Immature natural killer cell (primary cell): ENCODE measurements around the gene LYPLA2. TPM values are rescaled to one million over a fixed set of nuclear protein-coding genes. Genes with fewer than 3 reads are reported as not detected.
A peak's percentile ranks its signal among the peaks of the same experiment; 100 is the strongest.

Experiments
- DNase-seq, 3 donors: peaks; one replicate each; pipeline ENCODE4 v3.0.0; 2022; ENCODE audit warnings: mixed read lengths in 1 of 3
- H3K27ac Mint-ChIP-seq, 6 donors: one replicate each; pipeline ENCODE4 v1.8.0; 2020; ENCODE audit warnings: mixed read lengths in 6 of 6, mild to moderate bottlenecking in 5 of 6, inconsistent platforms in 4 of 6, moderate library complexity in 3 of 6
- H3K27me3 Mint-ChIP-seq, 3 donors: one replicate each; pipeline ENCODE4 v1.8.0; 2020 to 2021; ENCODE audit warnings: low read depth in 3 of 3, mild to moderate bottlenecking in 3 of 3, mixed read lengths in 3 of 3, moderate library complexity in 3 of 3, inconsistent platforms in 1 of 3
- H3K36me3 Mint-ChIP-seq, 3 donors: one replicate each; pipeline ENCODE4 v1.8.0; 2020; ENCODE audit warnings: mixed read lengths in 3 of 3, inconsistent platforms in 2 of 3, mild to moderate bottlenecking in 2 of 3
- H3K4me1 Mint-ChIP-seq, 2 donors: one replicate each; pipeline ENCODE4 v1.8.0; 2020; ENCODE audit warnings: inconsistent platforms in 2 of 2, mild to moderate bottlenecking in 2 of 2, mixed read lengths in 2 of 2, moderate library complexity in 1 of 2
- H3K4me3 Mint-ChIP-seq, 5 donors: one replicate each; pipeline ENCODE4 v1.8.0; 2020; ENCODE audit warnings: mild to moderate bottlenecking in 5 of 5, mixed read lengths in 5 of 5, inconsistent platforms in 3 of 5, moderate library complexity in 3 of 5
- H3K9me3 Mint-ChIP-seq, 6 donors: one replicate each; pipeline ENCODE4 v1.8.0; 2020; ENCODE audit warnings: mild to moderate bottlenecking in 6 of 6, mixed read lengths in 6 of 6, inconsistent platforms in 4 of 6, moderate library complexity in 3 of 6
- polyA plus RNA-seq, 3 donors: library from polyadenylated mRNA; unstranded; fragments of 300-500 nt; fragmentation: Illumina TruSeq; gene quantifications; one replicate each; pipeline ENCODE4 v1.2.3, GENCODE V29; 2021

Gene LYPLA2
- 100 to 1,000 TPM in 2 of 3 donors, 10 to 100 TPM in 1; 91.9 to 142 (median 117) TPM for polyA plus RNA-seq

DNA sequence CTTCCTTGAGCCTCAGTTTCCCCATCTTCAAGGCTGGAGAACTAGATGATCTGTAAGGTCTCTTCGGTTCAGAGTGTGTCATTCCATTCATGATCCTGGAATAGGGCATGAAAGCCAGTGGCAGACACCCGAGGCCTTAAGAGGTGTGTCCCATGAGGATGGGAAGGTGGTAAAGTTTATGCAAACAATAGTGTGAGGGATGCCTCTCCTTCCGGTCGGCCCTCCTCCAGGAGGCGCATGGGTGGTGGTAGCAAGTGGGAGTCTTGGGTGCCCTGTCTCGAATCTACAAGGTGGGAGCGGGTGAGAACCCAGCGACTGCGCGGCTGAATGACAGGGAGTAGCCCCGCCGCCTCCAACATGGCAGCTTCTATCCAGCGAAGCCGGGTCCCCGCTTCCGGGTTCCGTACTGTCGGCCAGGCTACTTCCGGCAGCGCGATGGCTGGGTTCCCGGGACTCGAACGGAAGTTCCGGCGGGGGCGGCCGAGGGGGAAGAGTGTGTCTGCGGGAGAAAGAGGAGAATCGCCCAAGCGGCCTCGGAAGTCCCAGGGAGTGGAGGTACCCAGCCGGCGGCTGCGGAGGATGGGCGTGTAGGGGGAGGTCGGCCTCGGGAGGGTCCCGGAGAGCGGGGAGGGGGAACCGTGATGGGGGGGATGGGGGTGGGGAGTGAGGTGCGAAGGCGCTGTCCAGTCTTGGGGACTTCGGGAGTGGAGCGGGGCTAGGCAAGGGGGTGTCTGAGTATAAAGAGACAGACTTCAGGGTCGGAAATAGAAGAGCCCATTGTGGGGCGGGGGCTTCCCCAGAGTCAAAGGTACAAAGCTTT is at the start of gene LYPLA2:
Gene LYPLA2 (plus strand): TSS at position 450 of the 820 bp plus-strand sequence. CDS start 1,538 bp downstream, outside the sequence.
- Mint-ChIP-seq H3K4me3 (peak within 1 kb of the TSS; percentile 93 to 97 (median 95)), H3K27me3 (peaks cover 0 to 16% (median 3%) of the 10 kb centered on the region in 3 donors), H3K9me3 (no peaks in the 10 kb centered on the region), H3K4me1 (peaks cover 20 to 23% of the 10 kb centered on the region in 2 donors), H3K27ac (peak within 1 kb of the TSS; percentile 86 to 97 (median 96)), H3K36me3 (peaks cover 12 to 17% (median 14%) of the 10 kb centered on the region in 3 donors)
- DNase-seq, result peak; percentile 83 to 85 (median 84)

DNA sequence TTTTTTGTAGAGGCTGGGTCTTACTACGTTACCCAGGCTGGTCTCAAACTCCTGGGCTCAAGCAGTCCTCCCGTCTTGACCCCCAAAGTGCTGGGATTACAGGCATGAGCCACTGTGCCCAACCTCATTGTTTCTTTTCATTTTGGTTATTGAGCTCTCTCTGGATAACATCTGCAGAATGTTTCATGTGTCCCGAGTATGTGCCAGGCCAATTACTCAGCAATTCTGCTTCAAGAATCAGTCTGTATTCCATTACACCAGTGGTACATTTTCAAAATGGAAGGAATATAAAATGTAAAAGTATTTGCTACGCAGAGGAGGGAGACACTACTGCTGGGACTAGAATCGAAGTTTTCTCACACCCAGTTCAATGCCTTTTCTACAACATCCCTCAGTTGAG is 49.3 kb upstream of the LYPLA2 start:
- DNase-seq, result no peak
- no peaks in the 10 kb centered on the region for H3K36me3 Mint-ChIP-seq
- H3K9me3 Mint-ChIP-seq, result no peaks in the 10 kb centered on the region
- peaks cover 0 to 12% (median 2%) of the 10 kb centered on the region in 3 donors for H3K27me3 Mint-ChIP-seq
- H3K4me1 Mint-ChIP-seq, result peaks cover 29 to 37% of the 10 kb centered on the region in 2 donors
- H3K4me3 Mint-ChIP-seq, result peak overlapping the region; percentile 85 to 93 (median 88)
- peak overlapping the region in 3 of 6 donors; percentile 80 to 91 (median 88) for H3K27ac Mint-ChIP-seq

DNA sequence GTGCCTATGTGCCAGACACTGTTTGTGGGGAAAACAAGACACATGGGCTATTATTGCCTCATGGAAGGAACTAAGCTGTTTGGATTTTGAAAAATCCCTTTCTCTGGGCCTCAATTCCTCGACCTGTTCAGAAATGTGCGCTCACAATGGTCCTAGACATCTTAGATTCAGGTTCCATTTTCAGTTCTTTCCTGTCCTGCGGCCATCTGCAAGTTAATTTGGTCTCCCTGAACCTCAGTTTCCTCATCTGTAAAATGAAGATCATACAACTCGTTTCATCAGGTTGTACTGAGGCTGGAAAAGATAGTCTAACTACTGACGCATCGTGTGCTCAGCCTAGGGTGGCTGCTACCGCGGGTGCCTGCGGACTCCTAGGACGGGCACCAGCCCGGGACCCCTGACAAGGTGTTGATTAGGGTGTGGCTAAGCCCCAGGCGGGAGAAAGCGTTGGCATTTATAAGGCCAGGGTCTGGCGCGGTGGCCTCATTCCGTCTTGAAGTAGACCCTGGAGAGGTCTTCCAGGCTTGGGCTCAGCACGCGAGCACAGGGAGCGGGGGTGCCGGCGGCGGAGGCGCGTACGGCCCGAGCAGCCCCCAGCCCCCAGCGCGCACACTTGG is 48.2 kb upstream of the LYPLA2 start:
- peak overlapping the region; percentile 85 to 93 (median 88) for H3K4me3 Mint-ChIP-seq

GRCh38 chr1:23743287-23744152 is 47.4 kb upstream of the LYPLA2 start, which contains the start of gene ELOA:
TSS of gene ELOA (plus strand) at chr1:23743471. CDS start at chr1:23743504, 33 bp downstream.
- H3K4me1 Mint-ChIP-seq, result peaks cover 37 to 56% of the 10 kb centered on the region in 2 donors
- no peaks in the 10 kb centered on the region for H3K9me3 Mint-ChIP-seq

More for the DNA sequence above, 48.2 kb upstream of the LYPLA2 start:
- DNase-seq, result no peak
- Mint-ChIP-seq H3K9me3 (no peaks in the 10 kb centered on the region), H3K4me1 (peaks cover 35 to 48% of the 10 kb centered on the region in 2 donors), H3K36me3 (no peaks in the 10 kb centered on the region), H3K27ac (peak overlapping the region; percentile 75 to 91 (median 83)), H3K27me3 (peaks cover 0 to 12% (median 2%) of the 10 kb centered on the region in 3 donors)

GRCh38 chr1:23745515-23745914 is 45.4 kb upstream of the LYPLA2 start:
- peak overlapping the region in 2 of 6 donors; percentile 9 to 55 for H3K27ac Mint-ChIP-seq
- H3K27me3 Mint-ChIP-seq, result peaks cover 0 to 13% (median 2%) of the 10 kb centered on the region in 3 donors
- no peak for DNase-seq
- H3K36me3 Mint-ChIP-seq, result peaks cover 0 to 6% (median 4%) of the 10 kb centered on the region in 3 donors
- H3K4me1 Mint-ChIP-seq, result peaks cover 40 to 66% of the 10 kb centered on the region in 2 donors
- no peaks in the 10 kb centered on the region for H3K9me3 Mint-ChIP-seq
- H3K4me3 Mint-ChIP-seq, result peak overlapping the region in 4 of 5 donors; percentile 88 to 92 (median 90)

More at GRCh38 chr1:23743287-23744152, 47.4 kb upstream of the LYPLA2 start, which contains the start of gene ELOA:
- Mint-ChIP-seq H3K27me3 (peaks cover 0 to 12% (median 2%) of the 10 kb centered on the region in 3 donors), H3K36me3 (no peaks in the 10 kb centered on the region), H3K27ac (peak within 1 kb of the TSS; percentile 83 to 91 (median 86)), H3K4me3 (peak within 1 kb of the TSS; percentile 88 to 93 (median 90))
- peak; percentile 68 to 72 (median 70) for DNase-seq

- H3K4me3 Mint-ChIP-seq, result no peak overlapping the region
- no peak for DNase-seq
- peaks cover 8 to 20% (median 12%) of the 10 kb centered on the region in 3 donors for H3K36me3 Mint-ChIP-seq
- H3K27ac Mint-ChIP-seq, result peak overlapping the region in 2 of 6 donors; percentile 6 to 37
- H3K4me1 Mint-ChIP-seq, result peaks cover 33 to 52% of the 10 kb centered on the region in 2 donors
- H3K9me3 Mint-ChIP-seq, result no peaks in the 10 kb centered on the region
- H3K27me3 Mint-ChIP-seq, result peaks cover 1 to 9% (median 2%) of the 10 kb centered on the region in 3 donors
Measured at GRCh38 chr1:23748016-23748415, 42.9 kb upstream of the LYPLA2 start.

GRCh38 chr1:23751050-23751814 is 39.7 kb upstream of the LYPLA2 start:
- peaks cover 19 to 47% (median 22%) of the 10 kb centered on the region in 3 donors for H3K36me3 Mint-ChIP-seq
- no peaks in the 10 kb centered on the region for H3K9me3 Mint-ChIP-seq
- peak in 1 of 3 donors; percentile 17 for DNase-seq
- peaks cover 0 to 2% (median 1%) of the 10 kb centered on the region in 3 donors for H3K27me3 Mint-ChIP-seq
- H3K4me1 Mint-ChIP-seq, result peaks cover 14 to 32% of the 10 kb centered on the region in 2 donors
- H3K4me3 Mint-ChIP-seq, result no peak overlapping the region
- no peak overlapping the region for H3K27ac Mint-ChIP-seq

DNA sequence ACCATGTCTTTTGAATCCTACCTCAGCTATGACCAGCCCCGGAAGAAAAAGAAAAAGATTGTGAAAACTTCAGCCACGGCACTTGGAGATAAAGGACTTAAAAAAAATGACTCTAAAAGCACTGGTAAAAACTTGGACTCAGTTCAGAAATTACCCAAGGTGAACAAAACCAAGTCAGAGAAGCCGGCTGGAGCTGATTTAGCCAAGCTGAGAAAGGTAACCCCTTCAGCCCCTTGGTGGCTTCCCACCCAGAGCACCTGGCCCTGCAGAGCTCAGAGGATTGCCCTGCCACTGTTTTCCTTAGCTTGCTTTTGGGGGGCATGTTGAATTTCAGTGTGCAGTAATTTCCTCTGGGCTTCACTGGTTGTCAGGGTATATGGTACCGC is 39.1 kb upstream of the LYPLA2 start:
- H3K9me3 Mint-ChIP-seq, result no peaks in the 10 kb centered on the region

DNA sequence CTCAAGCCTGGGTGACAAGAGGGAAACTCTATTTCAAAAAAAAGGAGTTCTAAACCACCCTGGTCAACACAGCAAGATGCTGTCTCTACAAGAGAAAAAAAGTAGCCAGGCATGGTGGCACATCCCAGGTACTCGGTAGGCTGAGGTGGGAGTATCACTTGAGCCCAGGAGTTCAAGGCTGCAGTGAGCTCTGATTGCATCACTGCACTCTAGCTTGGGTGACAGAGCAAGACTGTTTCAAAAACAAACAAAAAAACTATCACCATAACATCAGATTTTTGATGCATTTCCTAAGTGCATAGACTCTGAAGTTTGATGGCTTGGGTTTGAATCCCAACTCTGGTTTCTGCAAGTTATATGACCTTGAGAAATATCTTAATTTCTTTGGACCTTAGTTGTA is 38.0 kb upstream of the LYPLA2 start:
- peaks cover 19 to 47% (median 22%) of the 10 kb centered on the region in 3 donors for H3K36me3 Mint-ChIP-seq
- H3K9me3 Mint-ChIP-seq, result no peaks in the 10 kb centered on the region

More for the DNA sequence above, 39.1 kb upstream of the LYPLA2 start:
- no peak overlapping the region for H3K27ac Mint-ChIP-seq
- H3K36me3 Mint-ChIP-seq, result peaks cover 19 to 47% (median 22%) of the 10 kb centered on the region in 3 donors
- peaks cover 11 to 28% of the 10 kb centered on the region in 2 donors for H3K4me1 Mint-ChIP-seq
- no peak for DNase-seq
- peaks cover 0 to 2% (median 1%) of the 10 kb centered on the region in 3 donors for H3K27me3 Mint-ChIP-seq
- H3K4me3 Mint-ChIP-seq, result no peak overlapping the region

DNA sequence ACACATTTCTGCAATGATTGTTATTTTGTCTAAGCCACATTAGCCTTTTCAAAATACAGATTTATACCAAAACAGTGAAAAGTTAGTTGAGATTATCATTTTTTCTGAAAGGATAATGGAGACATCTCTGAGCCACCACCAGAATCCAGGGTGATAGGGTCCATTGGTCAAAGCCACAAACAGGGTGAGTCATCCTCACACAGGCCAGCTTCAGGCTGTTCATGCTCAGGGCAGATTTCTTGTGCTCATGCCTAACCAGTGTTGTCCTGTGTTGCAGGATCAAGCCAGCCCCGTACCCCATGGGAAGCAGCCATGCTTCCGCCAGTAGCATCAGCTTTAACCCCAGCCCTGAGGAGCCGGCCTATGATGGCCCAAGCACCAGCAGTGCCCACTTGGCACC is 34.3 kb upstream of the LYPLA2 start:
- Mint-ChIP-seq H3K27ac (no peak overlapping the region), H3K36me3 (peaks cover 11 to 50% (median 18%) of the 10 kb centered on the region in 3 donors), H3K4me1 (peaks cover 0 to 2% of the 10 kb centered on the region in 2 donors), H3K4me3 (no peak overlapping the region), H3K27me3 (no peaks in the 10 kb centered on the region), H3K9me3 (no peaks in the 10 kb centered on the region)
- DNase-seq, result no peak

More for the DNA sequence above, 38.0 kb upstream of the LYPLA2 start:
- DNase-seq, result no peak
- Mint-ChIP-seq H3K4me3 (no peak overlapping the region), H3K27ac (no peak overlapping the region), H3K4me1 (peaks cover 6 to 17% of the 10 kb centered on the region in 2 donors), H3K27me3 (peaks cover 0 to 2% (median 1%) of the 10 kb centered on the region in 3 donors)

DNA sequence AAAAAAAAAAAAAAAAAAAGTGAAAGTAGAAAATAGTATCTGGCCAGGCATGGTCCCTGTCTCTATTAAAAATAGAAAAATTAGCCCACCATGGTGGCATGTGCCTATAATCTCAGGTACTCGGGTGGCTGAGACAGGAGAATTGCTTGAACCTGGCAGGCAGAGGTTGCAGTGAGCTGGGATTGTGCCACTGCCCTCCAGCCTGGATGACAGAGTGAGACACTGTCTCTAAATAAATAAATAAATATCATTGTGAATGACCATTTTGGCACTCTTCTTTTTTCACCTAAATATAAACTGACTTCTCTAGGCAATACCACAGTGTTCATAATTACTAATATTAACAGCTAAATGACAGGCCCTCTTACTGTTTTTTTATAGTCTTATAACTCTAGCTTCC is 33.1 kb upstream of the LYPLA2 start:
- DNase-seq, result no peak
- Mint-ChIP-seq H3K4me3 (no peak overlapping the region), H3K27me3 (no peaks in the 10 kb centered on the region), H3K36me3 (peaks cover 10 to 48% (median 17%) of the 10 kb centered on the region in 3 donors), H3K4me1 (peaks cover 0 to 2% of the 10 kb centered on the region in 2 donors), H3K27ac (no peak overlapping the region), H3K9me3 (no peaks in the 10 kb centered on the region)

DNA sequence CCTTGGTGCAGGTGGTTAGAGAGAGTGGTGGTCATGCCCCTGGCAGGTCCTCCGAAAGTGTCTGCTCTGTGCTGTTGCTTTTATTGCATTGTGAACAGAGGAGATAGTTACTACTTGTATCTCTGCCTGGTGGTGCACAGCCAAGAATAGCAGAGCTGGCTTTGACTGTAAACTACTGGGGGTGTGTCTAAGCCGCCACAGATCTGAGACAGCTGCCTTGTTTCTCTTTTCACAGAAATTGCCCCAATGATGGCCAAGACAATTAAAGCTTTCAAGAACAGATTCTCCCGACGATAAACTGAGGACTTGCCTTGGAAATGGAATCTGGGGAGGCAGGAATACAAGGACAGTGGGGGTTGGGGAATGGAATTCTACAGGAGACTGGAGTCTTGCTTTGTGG is 31.7 kb upstream of the LYPLA2 start:
- peaks cover 4 to 35% (median 14%) of the 10 kb centered on the region in 3 donors for H3K36me3 Mint-ChIP-seq
- no peak for DNase-seq
- peaks cover 0 to 2% of the 10 kb centered on the region in 2 donors for H3K4me1 Mint-ChIP-seq
- H3K27me3 Mint-ChIP-seq, result no peaks in the 10 kb centered on the region
- no peak overlapping the region for H3K4me3 Mint-ChIP-seq
- H3K9me3 Mint-ChIP-seq, result no peaks in the 10 kb centered on the region
- H3K27ac Mint-ChIP-seq, result no peak overlapping the region
